Liver (tissue), 3 donors: ENCODE results near the gene ANKRD23.

Experiments used
- EGR1 ChIP-seq, 2 donors: IDR thresholded peaks; 2 replicates each; pipeline ENCODE4 v1.6.1; 2016 to 2018; ENCODE audit warnings: antibody characterized with exemption in 2 of 2, low read depth in 2 of 2
- FOXA1 ChIP-seq: IDR thresholded peaks from 2 replicates; pipeline ENCODE4 v1.6.1; 2016; ENCODE audit warnings: antibody characterized with exemption
- FOXA2 ChIP-seq: IDR thresholded peaks from 2 replicates; pipeline ENCODE4 v1.6.1; 2016; ENCODE audit warnings: antibody characterized with exemption
- GABPA ChIP-seq, 2 donors: IDR thresholded peaks in 1 of 2; conservative IDR thresholded peaks in 1 of 2; 2 replicates each; pipeline ENCODE4 v1.6.1; 2016; ENCODE audit warnings: antibody characterized with exemption in 2 of 2, mild to moderate bottlenecking in 1 of 2, moderate library complexity in 1 of 2
- JUND ChIP-seq, 2 donors: IDR thresholded peaks; 2 replicates each; pipeline ENCODE4 v1.6.1; 2016; ENCODE audit warnings: antibody characterized with exemption in 2 of 2
- RAD21 ChIP-seq, 2 donors: IDR thresholded peaks; 2 replicates each; pipeline ENCODE4 v1.6.1; 2016; ENCODE audit warnings: antibody characterized with exemption in 2 of 2, mild to moderate bottlenecking in 2 of 2
- SP1 ChIP-seq: IDR thresholded peaks from 2 replicates; pipeline ENCODE4 v1.6.1; 2018; ENCODE audit warnings: antibody characterized with exemption, mild to moderate bottlenecking
- TAF1 ChIP-seq: conservative IDR thresholded peaks from 2 replicates; pipeline ENCODE4 v1.6.1; 2016; ENCODE audit warnings: antibody characterized with exemption, mild to moderate bottlenecking
- YY1 ChIP-seq: IDR thresholded peaks from 2 replicates; pipeline ENCODE4 v1.6.1; 2016; ENCODE audit warnings: antibody characterized with exemption, mild to moderate bottlenecking
- TF ChIP-seq, protein P1 (sequence below): fragments of 150-350 bp; IDR thresholded peaks from 2 replicates; pipeline ENCODE4 v1.5.1; 2017; ENCODE audit warnings: improper control_type of control experiment, low read depth, low read length; ENCODE audit not compliant: missing input control
- TF ChIP-seq, protein P2 (sequence below): IDR thresholded peaks from 2 replicates; pipeline ENCODE4 v1.6.1; 2016; ENCODE audit warnings: antibody characterized with exemption
- TF ChIP-seq, protein P3 (sequence below): IDR thresholded peaks from 2 replicates; pipeline ENCODE4 v1.6.1; 2016; ENCODE audit warnings: antibody characterized with exemption
- TF ChIP-seq, protein P4 (sequence below): IDR thresholded peaks from 2 replicates; pipeline ENCODE4 v1.6.1; 2016; ENCODE audit warnings: antibody characterized with exemption
- TF ChIP-seq, protein P5 (sequence below): IDR thresholded peaks from 2 replicates; pipeline ENCODE4 v1.6.1; 2016; ENCODE audit warnings: antibody characterized with exemption, mild to moderate bottlenecking
- donor health status: healthy.
- donor health status: healthy.

DNA sequence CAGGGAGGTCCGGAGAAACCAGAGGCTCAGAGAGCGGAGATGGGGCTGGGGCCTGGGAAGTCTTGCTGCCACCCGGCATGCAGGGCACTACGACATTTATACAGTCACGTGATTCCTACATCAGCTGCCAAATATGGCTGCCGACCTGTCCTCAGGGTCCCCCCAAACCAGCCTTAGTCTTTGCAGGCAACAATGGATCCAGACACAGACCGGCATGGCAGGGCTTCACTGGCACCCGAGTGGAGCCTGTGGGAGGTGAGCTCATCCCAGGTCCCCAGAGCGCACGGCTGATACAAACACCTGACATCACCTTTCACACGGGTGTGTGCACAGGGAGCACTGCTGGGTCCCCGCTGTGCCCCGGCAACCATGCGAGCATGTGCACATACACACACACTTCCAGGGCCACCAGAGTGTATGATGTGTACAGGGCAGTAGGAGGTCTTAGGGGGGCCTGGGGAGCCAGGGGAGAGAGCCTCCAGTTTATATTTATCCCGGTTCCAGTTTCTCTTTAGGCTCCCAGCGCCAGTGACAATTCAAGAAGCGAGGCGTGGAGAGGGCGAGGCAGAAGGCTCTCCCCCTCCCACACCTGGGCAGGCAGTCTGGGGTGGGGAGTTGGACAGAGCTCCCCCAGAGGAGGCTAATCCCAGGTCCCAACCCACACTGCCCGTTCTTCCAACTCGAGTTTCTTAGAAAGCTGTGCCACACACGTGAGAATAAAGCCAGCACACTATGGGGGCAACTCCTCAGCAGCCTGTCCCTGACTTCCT is 23.4 kb upstream of the ANKRD23 start:
- no peak for TF ChIP-seq EGR1 (IDR thresholded peaks at IDR 0.05; ENCODE audit: low read depth in 2 of 2)
- no peak for TF ChIP-seq FOXA2
- TF ChIP-seq, protein P1, sequence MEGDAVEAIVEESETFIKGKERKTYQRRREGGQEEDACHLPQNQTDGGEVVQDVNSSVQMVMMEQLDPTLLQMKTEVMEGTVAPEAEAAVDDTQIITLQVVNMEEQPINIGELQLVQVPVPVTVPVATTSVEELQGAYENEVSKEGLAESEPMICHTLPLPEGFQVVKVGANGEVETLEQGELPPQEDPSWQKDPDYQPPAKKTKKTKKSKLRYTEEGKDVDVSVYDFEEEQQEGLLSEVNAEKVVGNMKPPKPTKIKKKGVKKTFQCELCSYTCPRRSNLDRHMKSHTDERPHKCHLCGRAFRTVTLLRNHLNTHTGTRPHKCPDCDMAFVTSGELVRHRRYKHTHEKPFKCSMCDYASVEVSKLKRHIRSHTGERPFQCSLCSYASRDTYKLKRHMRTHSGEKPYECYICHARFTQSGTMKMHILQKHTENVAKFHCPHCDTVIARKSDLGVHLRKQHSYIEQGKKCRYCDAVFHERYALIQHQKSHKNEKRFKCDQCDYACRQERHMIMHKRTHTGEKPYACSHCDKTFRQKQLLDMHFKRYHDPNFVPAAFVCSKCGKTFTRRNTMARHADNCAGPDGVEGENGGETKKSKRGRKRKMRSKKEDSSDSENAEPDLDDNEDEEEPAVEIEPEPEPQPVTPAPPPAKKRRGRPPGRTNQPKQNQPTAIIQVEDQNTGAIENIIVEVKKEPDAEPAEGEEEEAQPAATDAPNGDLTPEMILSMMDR, result no peak
- no peak for TF ChIP-seq JUND (IDR thresholded peaks at IDR 0.05)
- no peak for TF ChIP-seq GABPA (IDR thresholded peaks at IDR 0.05 in 1 of 2, conservative IDR thresholded peaks at IDR 0.05 in 1 of 2)
- TF ChIP-seq TAF1, result no peak
- TF ChIP-seq, protein P2, sequence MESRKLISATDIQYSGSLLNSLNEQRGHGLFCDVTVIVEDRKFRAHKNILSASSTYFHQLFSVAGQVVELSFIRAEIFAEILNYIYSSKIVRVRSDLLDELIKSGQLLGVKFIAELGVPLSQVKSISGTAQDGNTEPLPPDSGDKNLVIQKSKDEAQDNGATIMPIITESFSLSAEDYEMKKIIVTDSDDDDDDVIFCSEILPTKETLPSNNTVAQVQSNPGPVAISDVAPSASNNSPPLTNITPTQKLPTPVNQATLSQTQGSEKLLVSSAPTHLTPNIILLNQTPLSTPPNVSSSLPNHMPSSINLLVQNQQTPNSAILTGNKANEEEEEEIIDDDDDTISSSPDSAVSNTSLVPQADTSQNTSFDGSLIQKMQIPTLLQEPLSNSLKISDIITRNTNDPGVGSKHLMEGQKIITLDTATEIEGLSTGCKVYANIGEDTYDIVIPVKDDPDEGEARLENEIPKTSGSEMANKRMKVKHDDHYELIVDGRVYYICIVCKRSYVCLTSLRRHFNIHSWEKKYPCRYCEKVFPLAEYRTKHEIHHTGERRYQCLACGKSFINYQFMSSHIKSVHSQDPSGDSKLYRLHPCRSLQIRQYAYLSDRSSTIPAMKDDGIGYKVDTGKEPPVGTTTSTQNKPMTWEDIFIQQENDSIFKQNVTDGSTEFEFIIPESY, result no peak
- no peak for TF ChIP-seq RAD21 (IDR thresholded peaks at IDR 0.05)
- TF ChIP-seq YY1, result no peak
- TF ChIP-seq, protein P3, sequence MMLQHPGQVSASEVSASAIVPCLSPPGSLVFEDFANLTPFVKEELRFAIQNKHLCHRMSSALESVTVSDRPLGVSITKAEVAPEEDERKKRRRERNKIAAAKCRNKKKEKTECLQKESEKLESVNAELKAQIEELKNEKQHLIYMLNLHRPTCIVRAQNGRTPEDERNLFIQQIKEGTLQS, result no peak
- TF ChIP-seq, protein P4, sequence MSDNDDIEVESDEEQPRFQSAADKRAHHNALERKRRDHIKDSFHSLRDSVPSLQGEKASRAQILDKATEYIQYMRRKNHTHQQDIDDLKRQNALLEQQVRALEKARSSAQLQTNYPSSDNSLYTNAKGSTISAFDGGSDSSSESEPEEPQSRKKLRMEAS, result no peak
- no peak for TF ChIP-seq SP1
- TF ChIP-seq, protein P5, sequence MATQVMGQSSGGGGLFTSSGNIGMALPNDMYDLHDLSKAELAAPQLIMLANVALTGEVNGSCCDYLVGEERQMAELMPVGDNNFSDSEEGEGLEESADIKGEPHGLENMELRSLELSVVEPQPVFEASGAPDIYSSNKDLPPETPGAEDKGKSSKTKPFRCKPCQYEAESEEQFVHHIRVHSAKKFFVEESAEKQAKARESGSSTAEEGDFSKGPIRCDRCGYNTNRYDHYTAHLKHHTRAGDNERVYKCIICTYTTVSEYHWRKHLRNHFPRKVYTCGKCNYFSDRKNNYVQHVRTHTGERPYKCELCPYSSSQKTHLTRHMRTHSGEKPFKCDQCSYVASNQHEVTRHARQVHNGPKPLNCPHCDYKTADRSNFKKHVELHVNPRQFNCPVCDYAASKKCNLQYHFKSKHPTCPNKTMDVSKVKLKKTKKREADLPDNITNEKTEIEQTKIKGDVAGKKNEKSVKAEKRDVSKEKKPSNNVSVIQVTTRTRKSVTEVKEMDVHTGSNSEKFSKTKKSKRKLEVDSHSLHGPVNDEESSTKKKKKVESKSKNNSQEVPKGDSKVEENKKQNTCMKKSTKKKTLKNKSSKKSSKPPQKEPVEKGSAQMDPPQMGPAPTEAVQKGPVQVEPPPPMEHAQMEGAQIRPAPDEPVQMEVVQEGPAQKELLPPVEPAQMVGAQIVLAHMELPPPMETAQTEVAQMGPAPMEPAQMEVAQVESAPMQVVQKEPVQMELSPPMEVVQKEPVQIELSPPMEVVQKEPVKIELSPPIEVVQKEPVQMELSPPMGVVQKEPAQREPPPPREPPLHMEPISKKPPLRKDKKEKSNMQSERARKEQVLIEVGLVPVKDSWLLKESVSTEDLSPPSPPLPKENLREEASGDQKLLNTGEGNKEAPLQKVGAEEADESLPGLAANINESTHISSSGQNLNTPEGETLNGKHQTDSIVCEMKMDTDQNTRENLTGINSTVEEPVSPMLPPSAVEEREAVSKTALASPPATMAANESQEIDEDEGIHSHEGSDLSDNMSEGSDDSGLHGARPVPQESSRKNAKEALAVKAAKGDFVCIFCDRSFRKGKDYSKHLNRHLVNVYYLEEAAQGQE, result no peak
- TF ChIP-seq FOXA1, result no peak
